PFSK-1 (cell line): Measurements from ENCODE around the gene CDC45.

Experiments
- FOXP2 ChIP-seq: optimal IDR thresholded peaks from 2 replicates; pipeline ENCODE3; 2011; ENCODE audit warnings: borderline replicate concordance, control low read depth, inconsistent platforms; ENCODE audit not compliant: insufficient read depth; ENCODE audit errors: extremely low read length, extremely low read depth
- POLR2AphosphoS5 ChIP-seq: IDR thresholded peaks from 2 replicates; pipeline ENCODE4 v1.6.1; 2012; ENCODE audit warnings: low read depth, mild to moderate bottlenecking, control low read depth, low read length, moderate library complexity
- REST ChIP-seq, 2 experiments: IDR thresholded peaks; 2 replicates each; pipeline versions ENCODE4 v1.6.1 to v1.8.0; 2011 to 2012; ENCODE audit warnings: low read depth in 2 of 2, low read length in 2 of 2, control low read depth in 1 of 2, inconsistent platforms in 1 of 2, mild to moderate bottlenecking in 1 of 2, moderate library complexity in 1 of 2; ENCODE audit not compliant: insufficient read depth in 1 of 2
- SIN3A ChIP-seq: IDR thresholded peaks from 2 replicates; pipeline ENCODE4 v1.6.1; 2012; ENCODE audit warnings: mild to moderate bottlenecking, low read length, moderate library complexity, borderline replicate concordance; ENCODE audit not compliant: insufficient read depth
- TAF1 ChIP-seq: IDR thresholded peaks from 2 replicates; pipeline ENCODE4 v1.6.1; 2012; ENCODE audit warnings: low read length, control low read depth, borderline replicate concordance; ENCODE audit not compliant: insufficient read depth

Gene CDC45

GRCh38 chr22:19508024-19508776 is 28.5 kb downstream of the CDC45 start:
- no peak for TF ChIP-seq TAF1
- no peak for TF ChIP-seq FOXP2
- no peak for TF ChIP-seq SIN3A
- TF ChIP-seq REST (IDR thresholded peaks at IDR 0.05; ENCODE audit: insufficient read depth in 1 of 2, low read depth in 2 of 2, low read length in 2 of 2), result no peak
- no peak for TF ChIP-seq POLR2AphosphoS5

GRCh38 chr22:19509191-19509590 is 29.5 kb downstream of the CDC45 start:
- TF ChIP-seq POLR2AphosphoS5, result no peak

- no peak for TF ChIP-seq TAF1
- no peak for TF ChIP-seq FOXP2
- TF ChIP-seq REST (IDR thresholded peaks at IDR 0.05; ENCODE audit: insufficient read depth in 1 of 2, low read depth in 2 of 2, low read length in 2 of 2), result no peak
- TF ChIP-seq SIN3A, result no peak
- no peak for TF ChIP-seq POLR2AphosphoS5
Observed at GRCh38 chr22:19509923-19510322, 30.2 kb downstream of the CDC45 start.

GRCh38 chr22:19510919-19511341 is 31.2 kb downstream of the CDC45 start:
- TF ChIP-seq REST (IDR thresholded peaks at IDR 0.05; ENCODE audit: insufficient read depth in 1 of 2, low read depth in 2 of 2, low read length in 2 of 2) (no peak), FOXP2 (no peak), TAF1 (no peak), SIN3A (no peak), POLR2AphosphoS5 (no peak)

GRCh38 chr22:19513823-19514222 is 34.1 kb downstream of the CDC45 start:
- TF ChIP-seq SIN3A (no peak), FOXP2 (no peak), TAF1 (no peak), REST (IDR thresholded peaks at IDR 0.05; ENCODE audit: insufficient read depth in 1 of 2, low read depth in 2 of 2, low read length in 2 of 2) (no peak), POLR2AphosphoS5 (no peak)
